B cell (primary cell): ENCODE results near the gene RPTOR.

Source experiments
- EZH2 ChIP-seq: IDR thresholded peaks from 2 replicates; pipeline ENCODE4 v1.6.1; 2012; ENCODE audit warnings: borderline replicate concordance, low read depth, mild to moderate bottlenecking, moderate library complexity, low read length; ENCODE audit not compliant: insufficient read depth, poor library complexity, severe bottlenecking
- TF ChIP-seq, protein P1 (sequence below): fragments of 200-600 bp; IDR thresholded peaks from one replicate; pipeline ENCODE4 v1.8.0; 2022; ENCODE audit warnings: antibody characterized with exemption, mild to moderate bottlenecking

GRCh38 chr17:80636361-80637018, 91.9 kb downstream of the RPTOR start:
- TF ChIP-seq, protein P1, sequence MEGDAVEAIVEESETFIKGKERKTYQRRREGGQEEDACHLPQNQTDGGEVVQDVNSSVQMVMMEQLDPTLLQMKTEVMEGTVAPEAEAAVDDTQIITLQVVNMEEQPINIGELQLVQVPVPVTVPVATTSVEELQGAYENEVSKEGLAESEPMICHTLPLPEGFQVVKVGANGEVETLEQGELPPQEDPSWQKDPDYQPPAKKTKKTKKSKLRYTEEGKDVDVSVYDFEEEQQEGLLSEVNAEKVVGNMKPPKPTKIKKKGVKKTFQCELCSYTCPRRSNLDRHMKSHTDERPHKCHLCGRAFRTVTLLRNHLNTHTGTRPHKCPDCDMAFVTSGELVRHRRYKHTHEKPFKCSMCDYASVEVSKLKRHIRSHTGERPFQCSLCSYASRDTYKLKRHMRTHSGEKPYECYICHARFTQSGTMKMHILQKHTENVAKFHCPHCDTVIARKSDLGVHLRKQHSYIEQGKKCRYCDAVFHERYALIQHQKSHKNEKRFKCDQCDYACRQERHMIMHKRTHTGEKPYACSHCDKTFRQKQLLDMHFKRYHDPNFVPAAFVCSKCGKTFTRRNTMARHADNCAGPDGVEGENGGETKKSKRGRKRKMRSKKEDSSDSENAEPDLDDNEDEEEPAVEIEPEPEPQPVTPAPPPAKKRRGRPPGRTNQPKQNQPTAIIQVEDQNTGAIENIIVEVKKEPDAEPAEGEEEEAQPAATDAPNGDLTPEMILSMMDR, result no peak
- no peak for TF ChIP-seq EZH2
